AG10803 (cell line): Measurements from ENCODE around the gene MED12L.

ENCODE experiments used
- DNase-seq: peaks from one replicate; pipeline ENCODE4 v3.0.0; 2010; ENCODE audit warnings: low read depth
- H3K4me3 ChIP-seq: 2 replicates; pipeline ENCODE4 v1.5.1; 2011; ENCODE audit warnings: mild to moderate bottlenecking, low read length, control low read depth
- CTCF ChIP-seq: conservative IDR thresholded peaks from 2 replicates; pipeline ENCODE4 v1.5.1; 2011; ENCODE audit warnings: mild to moderate bottlenecking, low read length, control low read depth, inconsistent platforms

Gene MED12L

GRCh38 chr3:151142929-151143328 lies 57.5 kb downstream of the MED12L start:
- H3K4me3 ChIP-seq: no peak overlapping the region
- no peak for TF ChIP-seq CTCF
- DNase-seq: no peak

- DNase-seq: no peak
- no peak overlapping the region for H3K4me3 ChIP-seq
- no peak for TF ChIP-seq CTCF
Measured at GRCh38 chr3:151144016-151144415, 58.6 kb downstream of the MED12L start.

GRCh38 chr3:151144760-151145159 lies 59.3 kb downstream of the MED12L start:
- no peak for TF ChIP-seq CTCF
- no peak overlapping the region for H3K4me3 ChIP-seq
- DNase-seq: no peak

- H3K4me3 ChIP-seq: no peak overlapping the region
- no peak for TF ChIP-seq CTCF
- DNase-seq: no peak
Measured at GRCh38 chr3:151145713-151146070, 60.2 kb downstream of the MED12L start.

- peak; percentile 92 for TF ChIP-seq CTCF
- no peak overlapping the region for H3K4me3 ChIP-seq
Measured at GRCh38 chr3:151146071-151146730, 60.7 kb downstream of the MED12L start.

GRCh38 chr3:151146731-151147091 lies 61.2 kb downstream of the MED12L start:
- no peak overlapping the region for H3K4me3 ChIP-seq
- DNase-seq: no peak
- TF ChIP-seq CTCF: no peak; the same call in 1 of the 2 replicates

More at GRCh38 chr3:151146071-151146730, 60.7 kb downstream of the MED12L start:
- DNase-seq: peak; percentile 71

GRCh38 chr3:151147299-151147698 lies 61.8 kb downstream of the MED12L start:
- TF ChIP-seq CTCF: no peak

More at GRCh38 chr3:151147299-151147698, 61.8 kb downstream of the MED12L start:
- no peak overlapping the region for H3K4me3 ChIP-seq
- no peak for DNase-seq
